ENCODE measurements around the gene LAMA4.
A peak's percentile ranks its signal among the peaks of the same experiment; 100 is the strongest.

Gene LAMA4

GRCh38 chr6:112253841-112254816 lies at the start of gene LAMA4:
Gene LAMA4, minus strand, starts transcription at chr6:112254567. Its CDS starts 417 bp downstream, at chr6:112254150.
- DNase-seq = peak in 1 of 2 donors; percentile 33

- no peak for DNase-seq
These were observed 47.9 kb upstream of the LAMA4 start for GRCh38 chr6:112302142-112302705.

- no peak for DNase-seq
These were observed 46.5 kb upstream of the LAMA4 start for GRCh38 chr6:112300896-112301295.

- no peak for DNase-seq
These were observed 44.5 kb upstream of the LAMA4 start for GRCh38 chr6:112298816-112299281.

- DNase-seq = no peak
These were observed 43.8 kb upstream of the LAMA4 start for GRCh38 chr6:112298021-112298745.

GRCh38 chr6:112296694-112297093 lies 42.3 kb upstream of the LAMA4 start:
- no peak for DNase-seq

- peak in 1 of 2 donors; percentile 2 for DNase-seq
These were observed 41.8 kb upstream of the LAMA4 start for GRCh38 chr6:112296122-112296521.

GRCh38 chr6:112291161-112291762 lies 36.9 kb upstream of the LAMA4 start:
- no peak for DNase-seq

- DNase-seq = no peak
These were observed 34.7 kb upstream of the LAMA4 start for GRCh38 chr6:112289038-112289566.

- DNase-seq = no peak
These were observed 34.1 kb upstream of the LAMA4 start for GRCh38 chr6:112288475-112288874.

GRCh38 chr6:112287577-112288225 lies 33.3 kb upstream of the LAMA4 start:
- no peak for DNase-seq

- no peak for DNase-seq
These were observed 32.3 kb upstream of the LAMA4 start for GRCh38 chr6:112286500-112287144.

- DNase-seq = peak; percentile 40 to 41
These were observed 31.6 kb upstream of the LAMA4 start for GRCh38 chr6:112286010-112286409.

GRCh38 chr6:112284603-112285002 lies 30.2 kb upstream of the LAMA4 start:
- no peak for DNase-seq

- DNase-seq = no peak
These were observed 29.3 kb upstream of the LAMA4 start for GRCh38 chr6:112283621-112284020.

- no peak for DNase-seq
These were observed 27.7 kb upstream of the LAMA4 start for GRCh38 chr6:112281821-112282615.

- DNase-seq = no peak
These were observed 24.9 kb upstream of the LAMA4 start for GRCh38 chr6:112279031-112279935.

- DNase-seq = no peak
These were observed 21.0 kb upstream of the LAMA4 start for GRCh38 chr6:112275365-112275764.

GRCh38 chr6:112274774-112275173 lies 20.4 kb upstream of the LAMA4 start:
- DNase-seq = no peak

GRCh38 chr6:112272799-112273198 lies 18.4 kb upstream of the LAMA4 start:
- DNase-seq = no peak
